ENCODE data around the gene HORMAD2.

- no peak for TF ChIP-seq POLR2A (IDR thresholded peaks at IDR 0.05)
- no peak for TF ChIP-seq CTCF (IDR thresholded peaks at IDR 0.05)
These were observed 125.2 kb downstream of the HORMAD2 start for GRCh38 chr22:30205281-30206115.
